Measurements from ENCODE around the gene EFEMP2. TPM values are rescaled to one million over a fixed set of nuclear protein-coding genes. Genes with fewer than 3 reads are reported as not detected.

Gene EFEMP2
- total RNA-seq, 1 experiment from 2014 or later: 3.4 TPM

DNA sequence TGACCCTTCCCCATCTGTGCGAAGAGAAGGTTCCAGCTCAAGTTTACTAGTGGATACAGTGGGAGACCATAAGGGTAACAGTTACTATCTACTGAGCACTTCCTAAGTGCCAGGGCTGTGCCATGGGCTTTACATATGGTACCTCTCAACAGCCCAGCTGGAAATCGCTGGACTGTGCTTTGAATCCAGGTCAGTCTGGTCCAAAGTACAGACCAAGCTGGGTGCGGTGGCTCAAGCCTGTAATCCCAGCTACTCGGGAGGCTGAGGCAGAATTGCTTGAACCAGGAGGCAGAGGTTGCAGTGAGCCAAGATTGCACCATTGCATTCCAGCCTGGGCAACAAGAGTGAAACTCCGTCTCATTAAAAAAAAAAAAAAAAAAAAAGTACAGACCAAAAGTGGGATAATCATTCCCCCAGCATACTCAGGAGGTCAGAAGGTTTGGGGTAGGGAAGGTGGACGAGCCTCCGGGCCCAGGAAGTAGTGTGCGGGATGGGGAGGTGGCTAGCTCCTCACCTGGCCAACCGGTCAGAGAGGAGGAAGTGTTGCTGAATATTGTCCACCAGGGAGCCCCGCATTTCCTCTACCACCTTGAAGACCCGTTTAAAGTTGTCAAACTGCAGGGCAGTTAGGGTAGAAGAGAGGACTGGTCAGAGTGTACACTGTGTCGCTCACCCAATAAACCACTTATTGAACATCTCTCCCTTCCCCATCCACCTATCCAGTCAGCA, 13.4 kb upstream of the EFEMP2 start:
- no TSS peak for BruUV-seq (replicated peaks)
- H3K27me3 Mint-ChIP-seq (ENCODE audit: unreplicated experiment): no peaks in the 10 kb centered on the region
- CTCF ChIA-PET: interaction anchor here (1.3 to 2.6 kb wide), 6 partner anchors 15 to 174 kb away, joined by 3 to 14 read pairs (median 8); partner anchors contain the start of genes KAT5 and MUS81
- H3K4me3 Mint-ChIP-seq (ENCODE audit: low read depth, unreplicated experiment): no peak overlapping the region
- intact Hi-C loops (cut with micrococcal nuclease; ENCODE audit: unreplicated experiment): loop anchor here (10.0 kb wide), 1 partner anchor 99 kb away; no protein-coding TSS in a partner anchor
- no peaks in the 10 kb centered on the region for H3K9me3 Mint-ChIP-seq (ENCODE audit: low read depth, unreplicated experiment)
- H3K27ac Mint-ChIP-seq (ENCODE audit: unreplicated experiment): no peak overlapping the region
- TF ChIP-seq, protein P1, sequence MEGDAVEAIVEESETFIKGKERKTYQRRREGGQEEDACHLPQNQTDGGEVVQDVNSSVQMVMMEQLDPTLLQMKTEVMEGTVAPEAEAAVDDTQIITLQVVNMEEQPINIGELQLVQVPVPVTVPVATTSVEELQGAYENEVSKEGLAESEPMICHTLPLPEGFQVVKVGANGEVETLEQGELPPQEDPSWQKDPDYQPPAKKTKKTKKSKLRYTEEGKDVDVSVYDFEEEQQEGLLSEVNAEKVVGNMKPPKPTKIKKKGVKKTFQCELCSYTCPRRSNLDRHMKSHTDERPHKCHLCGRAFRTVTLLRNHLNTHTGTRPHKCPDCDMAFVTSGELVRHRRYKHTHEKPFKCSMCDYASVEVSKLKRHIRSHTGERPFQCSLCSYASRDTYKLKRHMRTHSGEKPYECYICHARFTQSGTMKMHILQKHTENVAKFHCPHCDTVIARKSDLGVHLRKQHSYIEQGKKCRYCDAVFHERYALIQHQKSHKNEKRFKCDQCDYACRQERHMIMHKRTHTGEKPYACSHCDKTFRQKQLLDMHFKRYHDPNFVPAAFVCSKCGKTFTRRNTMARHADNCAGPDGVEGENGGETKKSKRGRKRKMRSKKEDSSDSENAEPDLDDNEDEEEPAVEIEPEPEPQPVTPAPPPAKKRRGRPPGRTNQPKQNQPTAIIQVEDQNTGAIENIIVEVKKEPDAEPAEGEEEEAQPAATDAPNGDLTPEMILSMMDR (IDR thresholded peaks at IDR 0.05; ENCODE audit: unreplicated experiment): no peak
- no peak for DNase-seq
- H3K4me1 Mint-ChIP-seq (ENCODE audit: low read depth, unreplicated experiment): peaks cover 36% of the 10 kb centered on the region
- H3K36me3 Mint-ChIP-seq (ENCODE audit: insufficient read depth, unreplicated experiment): peaks cover 67% of the 10 kb centered on the region

DNA sequence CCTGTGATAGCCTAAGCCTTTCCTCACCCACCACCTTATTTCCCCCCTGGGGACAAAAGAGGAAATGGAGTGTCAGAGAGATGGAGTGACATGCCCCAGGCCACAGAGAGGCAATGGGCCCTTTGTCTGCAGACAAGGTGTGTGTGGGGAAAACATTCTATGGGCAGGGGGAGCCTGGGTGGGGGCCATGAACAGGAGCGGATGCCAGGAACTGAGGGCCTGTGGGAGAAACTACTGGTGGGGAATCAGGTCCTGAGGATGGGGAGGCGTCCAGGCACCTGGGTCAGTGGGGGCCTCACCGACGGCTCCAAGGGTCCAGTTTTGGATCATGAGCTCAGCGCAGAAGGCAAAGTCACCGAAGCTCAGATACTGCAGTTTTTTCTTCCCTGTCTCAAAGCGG, 12.6 kb upstream of the EFEMP2 start:
- Mint-ChIP-seq H3K4me1 (ENCODE audit: low read depth, unreplicated experiment) (peaks cover 34% of the 10 kb centered on the region), H3K36me3 (ENCODE audit: insufficient read depth, unreplicated experiment) (peaks cover 62% of the 10 kb centered on the region), H3K27me3 (ENCODE audit: unreplicated experiment) (no peaks in the 10 kb centered on the region), H3K27ac (ENCODE audit: unreplicated experiment) (no peak overlapping the region), H3K4me3 (ENCODE audit: low read depth, unreplicated experiment) (no peak overlapping the region), H3K9me3 (ENCODE audit: low read depth, unreplicated experiment) (no peaks in the 10 kb centered on the region)
- DNase-seq: no peak
- TF ChIP-seq, protein P1 (IDR thresholded peaks at IDR 0.05; ENCODE audit: unreplicated experiment): no peak
- no TSS peak for BruUV-seq (replicated peaks)
- intact Hi-C loops (cut with micrococcal nuclease; ENCODE audit: unreplicated experiment): loop anchor here (10.0 kb wide), 1 partner anchor 100 kb away; no protein-coding TSS in a partner anchor
- CTCF ChIA-PET: interaction anchor here (1.0 to 2.6 kb wide), 14 partner anchors 11 to 180 kb away, joined by 3 to 14 read pairs (median 6); partner anchors contain the start of genes CST6, KAT5 and MUS81

DNA sequence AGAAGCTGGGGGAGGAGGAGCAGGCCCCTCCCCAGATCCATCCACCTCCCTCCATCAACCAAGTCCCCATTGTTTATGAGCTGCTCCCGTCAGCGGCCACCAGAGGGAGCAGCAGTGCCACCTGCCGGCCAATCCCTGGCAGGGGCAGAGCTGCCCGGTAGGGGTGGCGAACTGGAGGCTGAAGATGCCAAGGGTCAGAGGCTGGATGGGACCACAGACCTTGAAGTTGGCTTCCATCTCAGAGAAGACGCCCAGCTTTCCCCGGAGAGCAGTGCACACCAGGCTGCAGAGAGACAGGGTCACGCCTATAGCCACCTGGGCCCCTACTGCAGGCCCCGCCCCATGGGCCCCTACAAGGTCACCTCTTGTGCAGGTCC, 12.1 kb upstream of the EFEMP2 start:
- no peak overlapping the region for H3K27ac Mint-ChIP-seq (ENCODE audit: unreplicated experiment)
- H3K9me3 Mint-ChIP-seq (ENCODE audit: low read depth, unreplicated experiment): no peaks in the 10 kb centered on the region
- H3K4me3 Mint-ChIP-seq (ENCODE audit: low read depth, unreplicated experiment): no peak overlapping the region
- CTCF ChIA-PET: interaction anchor here (0.6 to 2.6 kb wide), 19 partner anchors 11 to 196 kb away, joined by 3 to 14 read pairs (median 4); partner anchors contain the start of genes CST6, KAT5 and MUS81
- H3K36me3 Mint-ChIP-seq (ENCODE audit: insufficient read depth, unreplicated experiment): peaks cover 57% of the 10 kb centered on the region
- TF ChIP-seq, protein P1 (IDR thresholded peaks at IDR 0.05; ENCODE audit: unreplicated experiment): peak; percentile 94
- intact Hi-C loops (cut with micrococcal nuclease; ENCODE audit: unreplicated experiment): loop anchor here (10.0 kb wide), 1 partner anchor 100 kb away; no protein-coding TSS in a partner anchor
- BruUV-seq (replicated peaks): no TSS peak
- peaks cover 29% of the 10 kb centered on the region for H3K4me1 Mint-ChIP-seq (ENCODE audit: low read depth, unreplicated experiment)
- H3K27me3 Mint-ChIP-seq (ENCODE audit: unreplicated experiment): no peaks in the 10 kb centered on the region
- peak; percentile 86 for DNase-seq

DNA sequence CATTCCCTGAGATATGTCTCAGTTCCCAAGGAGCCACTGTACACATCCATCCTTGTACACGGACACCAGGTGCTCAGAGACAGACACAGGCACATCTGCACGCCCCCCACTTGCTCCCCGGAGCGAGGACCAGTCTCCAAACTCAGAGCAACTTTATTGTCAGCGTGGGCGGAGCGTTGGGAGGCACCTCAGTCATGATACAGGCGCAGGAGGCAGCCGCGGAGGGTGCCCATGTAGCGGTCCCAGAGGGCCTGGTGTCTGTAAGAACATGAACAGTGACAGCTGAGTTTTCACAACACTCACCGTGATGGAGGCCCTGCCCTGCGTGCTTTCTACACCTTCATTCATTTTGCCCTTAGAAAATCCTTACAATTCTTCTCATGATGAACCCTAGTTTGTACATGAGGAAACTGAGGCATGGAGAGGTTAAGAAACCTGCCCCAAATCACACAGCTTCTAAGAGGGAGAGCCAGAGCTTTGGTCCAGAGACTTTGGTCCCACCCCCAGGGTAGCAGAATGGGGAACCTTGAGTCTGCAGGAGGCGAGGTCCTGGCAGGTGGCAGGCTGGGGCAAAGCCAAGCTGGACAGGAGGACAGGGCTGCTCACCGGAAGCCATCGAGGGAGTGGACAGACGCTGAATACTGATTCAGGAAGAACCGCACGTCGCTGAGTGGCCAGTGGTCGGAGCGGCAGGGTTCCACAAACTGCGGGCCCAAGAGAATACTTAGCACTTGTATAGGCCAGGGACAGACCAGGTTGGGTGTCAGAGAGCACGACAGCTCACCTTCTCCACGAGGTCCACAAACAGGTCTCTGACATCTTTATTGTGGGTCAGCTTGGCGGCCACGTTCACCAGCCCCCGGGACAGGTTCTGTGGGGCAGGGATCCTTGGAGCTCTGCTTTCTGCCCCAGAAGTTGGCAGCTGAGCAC, 11.5 kb upstream of the EFEMP2 start:
- CTCF ChIA-PET: interaction anchor here (0.6 to 2.6 kb wide), 17 partner anchors 10 to 195 kb away, joined by 3 to 14 read pairs (median 4); partner anchors contain the start of genes CST6, KAT5 and MUS81
- Mint-ChIP-seq H3K4me1 (ENCODE audit: low read depth, unreplicated experiment) (peaks cover 22% of the 10 kb centered on the region), H3K36me3 (ENCODE audit: insufficient read depth, unreplicated experiment) (peaks cover 50% of the 10 kb centered on the region), H3K27me3 (ENCODE audit: unreplicated experiment) (no peaks in the 10 kb centered on the region), H3K27ac (ENCODE audit: unreplicated experiment) (no peak overlapping the region), H3K9me3 (ENCODE audit: low read depth, unreplicated experiment) (no peaks in the 10 kb centered on the region), H3K4me3 (ENCODE audit: low read depth, unreplicated experiment) (no peak overlapping the region)
- intact Hi-C loops (cut with micrococcal nuclease; ENCODE audit: unreplicated experiment): loop anchor here (10.0 kb wide), 1 partner anchor 101 kb away; no protein-coding TSS in a partner anchor
- TF ChIP-seq, protein P1 (IDR thresholded peaks at IDR 0.05; ENCODE audit: unreplicated experiment): no peak
- no TSS peak for BruUV-seq (replicated peaks)
- DNase-seq: no peak
